Fibroblast of the aortic adventitia (primary cell): ENCODE measurements around the gene GPD1L. TPM values are rescaled to one million over a fixed set of nuclear protein-coding genes. Genes with fewer than 3 reads are reported as not detected.

ENCODE experiments used
- DNase-seq: peaks from one replicate; pipeline ENCODE4 v3.0.0-alpha.2; 2010; ENCODE audit warnings: low read depth
- H3K4me3 ChIP-seq: 2 replicates; pipeline ENCODE4 v1.5.1; 2011; ENCODE audit warnings: low read depth, mild to moderate bottlenecking, control low read depth, low read length, moderate library complexity
- total RNA-seq: library from RNA; depleted of rRNA; stranded (reverse); fragments of >200 nt; gene quantifications from 2 replicates; pipeline ENCODE4 v1.2.3, GENCODE V29; 2012; ENCODE audit warnings: low replicate concordance
- TF ChIP-seq, protein P1 (sequence below): IDR thresholded peaks from 2 replicates; pipeline ENCODE4 v1.5.1; 2011; ENCODE audit warnings: mild to moderate bottlenecking, low read length, control low read depth, inconsistent platforms; ENCODE audit not compliant: insufficient read depth

GPD1L gene
- total RNA-seq, 1 donor = 10.3 TPM

DNA sequence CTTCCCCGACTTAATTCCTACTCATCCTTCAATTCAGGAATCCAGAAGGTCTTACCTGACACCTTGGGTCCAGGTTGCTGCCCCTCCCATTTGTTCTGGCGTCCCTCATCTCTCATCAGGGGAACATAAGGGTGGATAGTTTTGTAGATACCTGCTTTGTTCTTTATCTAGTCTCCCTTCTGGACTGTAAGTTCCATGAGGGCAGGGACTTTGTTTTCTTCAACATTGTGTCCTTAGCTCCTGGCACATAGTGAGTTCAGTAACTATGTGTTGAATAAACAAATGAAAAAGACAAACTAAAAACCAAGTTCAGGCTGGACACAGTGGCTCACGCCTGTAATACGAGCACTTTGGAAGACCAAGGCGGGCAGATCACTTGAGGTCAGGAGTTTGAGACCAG lies 13.2 kb upstream of the GPD1L start:
- DNase-seq = no peak
- TF ChIP-seq, protein P1, sequence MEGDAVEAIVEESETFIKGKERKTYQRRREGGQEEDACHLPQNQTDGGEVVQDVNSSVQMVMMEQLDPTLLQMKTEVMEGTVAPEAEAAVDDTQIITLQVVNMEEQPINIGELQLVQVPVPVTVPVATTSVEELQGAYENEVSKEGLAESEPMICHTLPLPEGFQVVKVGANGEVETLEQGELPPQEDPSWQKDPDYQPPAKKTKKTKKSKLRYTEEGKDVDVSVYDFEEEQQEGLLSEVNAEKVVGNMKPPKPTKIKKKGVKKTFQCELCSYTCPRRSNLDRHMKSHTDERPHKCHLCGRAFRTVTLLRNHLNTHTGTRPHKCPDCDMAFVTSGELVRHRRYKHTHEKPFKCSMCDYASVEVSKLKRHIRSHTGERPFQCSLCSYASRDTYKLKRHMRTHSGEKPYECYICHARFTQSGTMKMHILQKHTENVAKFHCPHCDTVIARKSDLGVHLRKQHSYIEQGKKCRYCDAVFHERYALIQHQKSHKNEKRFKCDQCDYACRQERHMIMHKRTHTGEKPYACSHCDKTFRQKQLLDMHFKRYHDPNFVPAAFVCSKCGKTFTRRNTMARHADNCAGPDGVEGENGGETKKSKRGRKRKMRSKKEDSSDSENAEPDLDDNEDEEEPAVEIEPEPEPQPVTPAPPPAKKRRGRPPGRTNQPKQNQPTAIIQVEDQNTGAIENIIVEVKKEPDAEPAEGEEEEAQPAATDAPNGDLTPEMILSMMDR = no peak
- H3K4me3 ChIP-seq = no peak overlapping the region

DNA sequence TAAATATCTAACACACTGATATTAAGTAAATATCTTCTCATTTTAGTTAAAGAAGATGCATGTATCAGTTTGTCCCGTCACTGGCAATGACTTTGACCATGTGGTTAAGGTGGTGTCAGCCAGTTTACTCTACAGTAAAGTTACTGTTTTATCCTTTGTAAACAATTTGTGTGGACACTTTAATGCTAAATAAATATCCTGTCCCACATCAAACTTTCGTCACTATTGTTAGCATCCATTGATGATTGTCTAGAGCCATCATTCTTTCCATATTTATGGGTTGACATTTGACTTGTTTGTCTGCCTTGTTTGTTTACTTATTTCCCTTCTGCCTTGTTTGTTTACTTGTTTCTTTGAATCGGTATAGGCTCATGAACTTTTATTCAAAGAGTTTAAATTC lies 11.0 kb upstream of the GPD1L start:
- no peak overlapping the region for H3K4me3 ChIP-seq
- DNase-seq = no peak
- TF ChIP-seq, protein P1 = no peak

DNA sequence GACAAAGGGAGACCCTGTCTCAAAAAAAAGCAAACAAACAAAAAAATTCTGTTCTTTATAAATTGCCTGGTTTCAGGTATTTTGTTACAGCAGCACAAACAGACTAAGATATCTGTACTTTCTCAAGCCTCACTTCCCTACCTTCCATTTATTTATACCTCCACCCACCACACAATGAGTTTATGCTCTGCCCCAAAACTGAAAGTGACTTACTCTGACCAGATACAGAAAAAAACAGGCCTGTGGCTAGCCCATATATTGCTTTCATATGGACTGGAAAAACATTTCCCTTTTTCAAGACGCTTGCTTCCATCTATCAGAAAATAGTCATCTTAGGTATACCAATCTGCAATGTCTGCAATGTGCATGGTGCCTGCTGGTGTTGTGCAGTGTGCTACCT lies 8.7 kb upstream of the GPD1L start:
- DNase-seq = no peak
- TF ChIP-seq, protein P1 = no peak
- no peak overlapping the region for H3K4me3 ChIP-seq

DNA sequence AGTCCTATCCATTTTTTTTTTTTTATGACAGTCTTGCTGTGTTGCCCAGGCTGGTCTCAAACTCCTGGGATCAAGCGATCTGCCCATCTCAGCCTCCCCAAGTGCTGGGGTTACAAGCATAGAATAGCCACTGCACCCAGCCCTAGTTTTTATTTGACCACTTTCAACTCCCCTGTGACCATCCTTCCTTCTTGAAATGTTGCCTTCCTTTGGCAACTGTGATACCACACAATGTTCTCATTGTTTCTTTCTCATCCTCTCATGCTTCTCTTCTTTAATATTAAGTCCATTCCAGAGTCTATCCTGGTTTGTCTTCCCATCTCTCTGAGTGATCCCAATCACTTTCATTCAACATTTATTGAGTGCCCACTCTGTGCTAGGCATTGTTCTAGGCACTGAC lies 7.9 kb upstream of the GPD1L start:
- no peak for DNase-seq
- H3K4me3 ChIP-seq = no peak overlapping the region
- TF ChIP-seq, protein P1 = no peak

DNA sequence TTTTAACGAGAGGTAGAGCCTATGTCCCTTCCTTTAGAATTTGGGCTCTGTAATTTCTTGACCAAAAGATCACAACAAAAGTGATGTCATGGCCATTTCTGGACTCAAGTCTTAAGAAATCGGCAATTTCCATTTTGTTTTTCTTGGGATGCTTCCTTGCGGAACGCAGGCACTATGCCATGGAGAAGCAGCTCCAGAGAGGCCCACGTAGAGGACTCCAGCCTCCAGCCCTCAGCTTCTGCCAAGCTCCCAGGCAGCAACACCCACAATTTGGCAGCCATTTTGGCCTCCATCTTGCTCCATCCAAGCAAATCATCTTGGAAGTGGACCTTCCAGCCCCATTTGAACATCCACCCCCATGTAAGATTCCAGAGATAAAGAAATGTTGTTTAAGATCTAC lies 6.0 kb upstream of the GPD1L start:
- no peak overlapping the region for H3K4me3 ChIP-seq
- TF ChIP-seq, protein P1 = no peak

DNA sequence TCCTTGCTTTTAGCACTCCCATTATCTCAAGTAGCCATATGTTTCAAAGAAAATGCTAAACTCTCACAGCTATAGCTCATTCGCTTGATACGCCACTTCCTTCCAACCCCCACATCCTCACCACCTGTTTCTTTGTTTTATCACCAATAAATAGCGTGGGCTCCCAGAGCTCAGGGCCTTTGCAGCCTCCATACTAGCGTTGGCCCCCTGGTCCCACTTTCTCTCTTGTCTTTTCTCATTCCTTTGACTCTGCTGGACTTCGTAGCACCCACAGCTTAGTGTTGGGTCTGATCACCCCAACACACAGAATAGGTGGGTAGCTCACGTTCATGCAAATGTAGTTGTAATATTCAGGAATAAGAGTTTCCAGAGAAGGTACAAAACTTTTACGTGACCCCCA lies 4.1 kb upstream of the GPD1L start:
- no peak overlapping the region for H3K4me3 ChIP-seq
- TF ChIP-seq, protein P1 = no peak
- DNase-seq = no peak

More for the DNA sequence above, 6.0 kb upstream of the GPD1L start:
- DNase-seq = no peak

DNA sequence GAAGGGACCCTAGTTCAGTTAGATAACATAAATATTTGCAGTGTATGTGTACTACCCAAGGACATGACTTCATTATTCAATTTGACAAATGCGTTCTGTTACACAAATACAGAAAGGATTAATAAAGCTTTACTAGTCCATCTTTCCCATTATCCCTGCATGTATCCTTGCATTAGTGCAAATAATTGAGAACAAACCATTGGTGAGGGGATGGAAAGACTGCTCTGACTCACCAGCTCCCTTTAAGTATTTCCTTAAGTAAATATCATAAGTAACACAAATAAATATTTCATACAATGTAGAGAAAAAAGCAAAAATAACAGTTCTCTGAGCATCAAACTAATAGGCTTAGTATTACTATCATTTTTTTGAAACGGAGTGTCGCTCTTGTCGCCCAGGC lies 1.9 kb upstream of the GPD1L start:
- H3K4me3 ChIP-seq = no peak overlapping the region
- TF ChIP-seq, protein P1 = no peak
- no peak for DNase-seq
